Measurements from ENCODE around the gene EYS. TPM values are rescaled to one million over a fixed set of nuclear protein-coding genes. Genes with fewer than 3 reads are reported as not detected.

Gene EYS
- total RNA-seq, 1 experiment from 2014 or later, result not detected

GRCh38 chr6:64714073-64714472 is 993.0 kb downstream of the EYS start:
- Mint-ChIP-seq H3K4me3 (ENCODE audit: unreplicated experiment) (no peak overlapping the region), H3K4me1 (ENCODE audit: low read depth, unreplicated experiment) (no peaks in the 10 kb centered on the region), H3K27ac (ENCODE audit: unreplicated experiment) (no peak overlapping the region), H3K36me3 (ENCODE audit: insufficient read depth, unreplicated experiment) (no peaks in the 10 kb centered on the region), H3K9me3 (ENCODE audit: unreplicated experiment) (no peaks in the 10 kb centered on the region), H3K27me3 (ENCODE audit: insufficient read depth, unreplicated experiment) (no peaks in the 10 kb centered on the region)
- no peak for TF ChIP-seq CTCF (IDR thresholded peaks at IDR 0.05; ENCODE audit: insufficient read depth in 1 of 2, low read depth in 1 of 2, low read length in 1 of 2, severe bottlenecking in 1 of 2, unreplicated experiment in 1 of 2)
- no peak overlapping the region for H3K4me3 ChIP-seq (ENCODE audit: low read depth, low read length)
- no peaks in the 10 kb centered on the region for H3K4me1 ChIP-seq
- no TSS peak for BruUV-seq (replicated peaks)
- H3K9me3 ChIP-seq, result no peaks in the 10 kb centered on the region
- no peaks in the 10 kb centered on the region for H3K36me3 ChIP-seq (ENCODE audit: control insufficient read depth, insufficient read depth, low read length)
- ChIA-PET POLR2A (no interaction called here), CTCF (no interaction called here)
- intact Hi-C loops (cut with micrococcal nuclease; ENCODE audit: unreplicated experiment), result no loop called here
- no peaks in the 10 kb centered on the region for H3K27me3 ChIP-seq (replicated peaks; ENCODE audit: control insufficient read depth, insufficient read depth, low read length)
- no peak for DNase-seq

- H3K36me3 Mint-ChIP-seq (ENCODE audit: insufficient read depth, unreplicated experiment), result no peaks in the 10 kb centered on the region
- CTCF ChIA-PET, result no interaction called here
- no peaks in the 10 kb centered on the region for H3K4me1 Mint-ChIP-seq (ENCODE audit: low read depth, unreplicated experiment)
- H3K27me3 Mint-ChIP-seq (ENCODE audit: insufficient read depth, unreplicated experiment), result no peaks in the 10 kb centered on the region
- BruUV-seq (replicated peaks), result no TSS peak
- Histone ChIP-seq H3K36me3 (ENCODE audit: control insufficient read depth, insufficient read depth, low read length) (no peaks in the 10 kb centered on the region), H3K4me3 (ENCODE audit: low read depth, low read length) (no peak overlapping the region), H3K27me3 (replicated peaks; ENCODE audit: control insufficient read depth, insufficient read depth, low read length) (no peaks in the 10 kb centered on the region), H3K9me3 (no peaks in the 10 kb centered on the region), H3K4me1 (no peaks in the 10 kb centered on the region)
- POLR2A ChIA-PET, result no interaction called here
- H3K4me3 Mint-ChIP-seq (ENCODE audit: unreplicated experiment), result no peak overlapping the region
- no peak overlapping the region for H3K27ac Mint-ChIP-seq (ENCODE audit: unreplicated experiment)
- H3K9me3 Mint-ChIP-seq (ENCODE audit: unreplicated experiment), result no peaks in the 10 kb centered on the region
- no peak for DNase-seq
- intact Hi-C loops (cut with micrococcal nuclease; ENCODE audit: unreplicated experiment), result no loop called here
- TF ChIP-seq CTCF (IDR thresholded peaks at IDR 0.05; ENCODE audit: insufficient read depth in 1 of 2, low read depth in 1 of 2, low read length in 1 of 2, severe bottlenecking in 1 of 2, unreplicated experiment in 1 of 2), result no peak
Observed at GRCh38 chr6:64713175-64713574, 993.9 kb downstream of the EYS start.

- POLR2A ChIA-PET, result no interaction called here
- Mint-ChIP-seq H3K36me3 (ENCODE audit: insufficient read depth, unreplicated experiment) (no peaks in the 10 kb centered on the region), H3K4me3 (ENCODE audit: unreplicated experiment) (no peak overlapping the region), H3K27me3 (ENCODE audit: insufficient read depth, unreplicated experiment) (no peaks in the 10 kb centered on the region), H3K9me3 (ENCODE audit: unreplicated experiment) (no peaks in the 10 kb centered on the region), H3K4me1 (ENCODE audit: low read depth, unreplicated experiment) (no peaks in the 10 kb centered on the region), H3K27ac (ENCODE audit: unreplicated experiment) (no peak overlapping the region)
- TF ChIP-seq CTCF (IDR thresholded peaks at IDR 0.05; ENCODE audit: insufficient read depth in 1 of 2, low read depth in 1 of 2, low read length in 1 of 2, severe bottlenecking in 1 of 2, unreplicated experiment in 1 of 2), result no peak
- no peak for DNase-seq
- intact Hi-C loops (cut with micrococcal nuclease; ENCODE audit: unreplicated experiment), result no loop called here
- H3K36me3 ChIP-seq (ENCODE audit: control insufficient read depth, insufficient read depth, low read length), result no peaks in the 10 kb centered on the region
- no peaks in the 10 kb centered on the region for H3K27me3 ChIP-seq (replicated peaks; ENCODE audit: control insufficient read depth, insufficient read depth, low read length)
- BruUV-seq (replicated peaks), result no TSS peak
- H3K9me3 ChIP-seq, result no peaks in the 10 kb centered on the region
- no peaks in the 10 kb centered on the region for H3K4me1 ChIP-seq
- CTCF ChIA-PET, result no interaction called here
- no peak overlapping the region for H3K4me3 ChIP-seq (ENCODE audit: low read depth, low read length)
Observed at GRCh38 chr6:64712606-64713005, 994.4 kb downstream of the EYS start.

Data from Caco-2 (cell line).